PC-3 (cell line): ENCODE data around the gene COA5.

Experiments used
- CTCF ChIP-seq: fragments of 300-600 bp; sonication (generic); conservative IDR thresholded peaks from 2 replicates; pipeline ENCODE4 v1.5.1; 2017; ENCODE audit warnings: antibody characterized with exemption, low read depth, mild to moderate bottlenecking, low read length
- EZH2 ChIP-seq: fragments of 300-600 bp; sonication (generic); IDR thresholded peaks from one replicate; pipeline ENCODE4 v1.6.1; 2017; ENCODE audit warnings: antibody characterized with exemption, mild to moderate bottlenecking, low read length; ENCODE audit not compliant: unreplicated experiment
- EZH2phosphoT487 ChIP-seq: fragments of 300-600 bp; sonication (generic); IDR thresholded peaks from 2 replicates; pipeline ENCODE4 v1.6.1; 2018; ENCODE audit warnings: mild to moderate bottlenecking, antibody characterized with exemption, low read length, borderline replicate concordance

GRCh38 chr2:98569915-98570314 is 38.4 kb downstream of the COA5 start:
- no peak for TF ChIP-seq EZH2
- no peak for TF ChIP-seq CTCF
- TF ChIP-seq EZH2phosphoT487: no peak
